NCI-H2081 treated with DMSO at 0.1 percent for 48 hours (cell line): ENCODE measurements around the gene KCP.

Experiments used
- DNase-seq: peaks from one replicate; lab custom pipeline; 2025; lab: John Stamatoyannopoulos, UW

Gene KCP

GRCh38 chr7:128906766-128907559 is 3.5 kb downstream of the KCP start:
- no peak for DNase-seq

GRCh38 chr7:128906001-128906765 is 4.3 kb downstream of the KCP start:
- DNase-seq: no peak

GRCh38 chr7:128904381-128905197 is 5.9 kb downstream of the KCP start:
- no peak for DNase-seq

GRCh38 chr7:128903621-128904361 is 6.7 kb downstream of the KCP start:
- DNase-seq: no peak

- no peak for DNase-seq
Observed at GRCh38 chr7:128902761-128903585, 7.5 kb downstream of the KCP start.

- DNase-seq: no peak
Observed at GRCh38 chr7:128900237-128900636, 10.3 kb downstream of the KCP start.

GRCh38 chr7:128899392-128899791 is 11.1 kb downstream of the KCP start:
- no peak for DNase-seq

GRCh38 chr7:128895320-128895719 is 15.2 kb downstream of the KCP start:
- DNase-seq: no peak

- DNase-seq: no peak
Observed at GRCh38 chr7:128894101-128894440, 16.4 kb downstream of the KCP start.

GRCh38 chr7:128893251-128894100 is 17.0 kb downstream of the KCP start:
- no peak for DNase-seq

- DNase-seq: no peak
Observed at GRCh38 chr7:128892521-128893250, 17.8 kb downstream of the KCP start.

- DNase-seq: no peak
Observed at GRCh38 chr7:128891942-128892269, 18.6 kb downstream of the KCP start.

GRCh38 chr7:128891110-128891941 is 19.2 kb downstream of the KCP start:
- DNase-seq: no peak

GRCh38 chr7:128890306-128891109 is 20.0 kb downstream of the KCP start:
- DNase-seq: no peak

- no peak for DNase-seq
Observed at GRCh38 chr7:128889121-128889520, 21.4 kb downstream of the KCP start.

GRCh38 chr7:128888756-128889095 is 21.8 kb downstream of the KCP start:
- no peak for DNase-seq

- DNase-seq: no peak
Observed at GRCh38 chr7:128888039-128888755, 22.3 kb downstream of the KCP start.
